GM21576 (cell line): Measurements from ENCODE around the gene DENND4A.
"Not testable (repeated sequence)": the region's sequence is repeated elsewhere in the genome, so short reads cannot be mapped to it uniquely, and the experiment has no call there.

Experiments used
- ATAC-seq: cut with Tn5 transposase; IDR thresholded peaks from one replicate; pipeline ENCODE4 v1.9.1; 2021; ENCODE audit warnings: mild to moderate bottlenecking, moderate library complexity; ENCODE audit not compliant: unreplicated experiment

Gene DENND4A

DNA sequence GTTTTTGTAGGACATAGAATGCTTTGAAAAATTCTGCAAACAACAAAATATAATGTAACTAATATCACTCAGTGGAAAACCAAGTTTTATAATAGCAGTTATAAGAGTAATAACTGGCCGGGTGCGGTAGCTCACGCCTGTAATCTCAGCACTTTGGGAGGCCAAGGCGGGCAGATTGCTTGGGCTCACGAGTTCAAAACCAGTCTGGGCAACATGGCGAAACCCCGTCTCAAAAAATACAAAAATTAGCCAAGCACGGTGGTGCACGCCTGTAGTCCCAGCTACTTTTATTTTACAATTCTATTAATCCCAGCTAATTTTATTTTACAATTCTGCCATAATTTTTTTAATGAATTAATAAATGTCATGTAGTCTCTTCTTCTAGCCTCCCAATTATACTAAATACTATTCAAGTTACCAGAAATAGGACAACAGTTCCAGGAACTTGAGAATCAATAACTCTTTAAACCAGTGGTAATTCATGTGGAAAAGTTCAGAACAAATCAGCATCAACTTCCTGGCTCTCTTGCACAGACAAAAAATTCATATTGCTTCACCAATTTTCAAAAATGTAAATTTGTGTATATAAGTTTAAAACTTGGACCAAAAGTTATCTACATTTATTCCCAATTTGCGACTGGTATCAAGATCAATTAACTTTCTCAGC lies 2.2 kb downstream of the DENND4A start:
- no peak for ATAC-seq

DNA sequence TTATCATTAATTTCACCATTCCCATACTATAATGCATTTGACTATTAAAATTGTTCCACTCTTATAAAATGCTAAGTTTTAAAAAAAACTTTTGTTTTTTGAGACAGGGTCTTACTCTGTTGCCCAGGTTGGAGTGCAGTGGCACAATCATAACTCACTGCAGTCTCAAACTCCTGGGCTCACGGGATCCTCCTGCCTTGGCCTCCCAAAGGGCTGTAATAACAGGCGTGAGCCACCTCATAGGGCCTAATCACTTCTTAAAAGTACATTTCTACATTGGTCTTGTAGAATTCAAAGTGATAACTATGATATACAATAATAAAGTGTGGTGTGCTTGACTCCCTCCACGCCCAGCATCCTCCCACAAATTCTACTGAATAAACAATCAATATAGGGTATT lies 3.0 kb downstream of the DENND4A start:
- no peak for ATAC-seq

DNA sequence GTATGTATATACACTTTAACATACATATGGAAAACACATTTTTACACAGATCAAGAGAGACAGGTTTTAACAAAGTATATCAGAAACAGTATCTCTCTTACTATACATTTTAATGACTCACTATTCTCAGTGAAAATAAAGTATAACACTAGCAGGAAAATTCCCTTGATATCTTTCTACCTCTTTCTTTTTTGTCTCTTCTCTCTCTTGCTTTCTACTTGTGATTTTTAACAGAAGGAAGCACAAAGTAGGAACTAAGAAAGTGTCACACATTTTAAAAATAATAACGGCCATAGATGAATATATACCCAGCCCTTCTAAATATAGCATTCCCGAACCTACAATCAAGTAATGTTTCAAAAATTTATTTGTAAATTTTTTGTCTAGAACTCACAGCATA lies 4.8 kb downstream of the DENND4A start:
- ATAC-seq = no peak

DNA sequence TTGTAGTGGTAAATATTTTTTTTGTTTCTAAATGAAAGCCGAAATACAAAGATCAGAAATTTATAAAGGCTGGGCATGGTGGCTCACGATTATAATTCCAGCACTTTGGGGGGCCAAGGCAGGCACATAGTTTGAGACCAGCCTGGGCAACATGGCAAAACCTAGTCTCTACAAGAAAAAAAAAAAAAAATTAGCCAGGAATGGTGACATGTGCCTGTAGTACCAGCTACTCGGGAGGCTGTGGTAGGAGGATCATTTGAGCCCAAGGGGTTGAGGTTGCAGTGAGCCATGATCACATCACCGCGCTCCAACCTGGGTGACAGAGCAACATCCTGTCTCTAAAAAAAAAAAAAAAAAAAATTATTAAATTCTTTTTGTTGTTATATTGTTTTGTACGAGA lies 6.9 kb downstream of the DENND4A start:
- ATAC-seq = no peak

GRCh38 chr15:65783872-65784271 lies 8.2 kb downstream of the DENND4A start:
- no peak for ATAC-seq

- ATAC-seq = no peak
Observed at GRCh38 chr15:65782096-65782495, 10.0 kb downstream of the DENND4A start.

GRCh38 chr15:65778701-65779100 lies 13.4 kb downstream of the DENND4A start:
- ATAC-seq = not testable (repeated sequence)

- no peak for ATAC-seq
Observed at GRCh38 chr15:65778269-65778668, 13.8 kb downstream of the DENND4A start.

- ATAC-seq = no peak
Observed at GRCh38 chr15:65777843-65778242, 14.2 kb downstream of the DENND4A start.

- ATAC-seq = no peak
Observed at GRCh38 chr15:65777053-65777452, 15.0 kb downstream of the DENND4A start.

GRCh38 chr15:65773386-65774111 lies 18.5 kb downstream of the DENND4A start:
- ATAC-seq = no peak

DNA sequence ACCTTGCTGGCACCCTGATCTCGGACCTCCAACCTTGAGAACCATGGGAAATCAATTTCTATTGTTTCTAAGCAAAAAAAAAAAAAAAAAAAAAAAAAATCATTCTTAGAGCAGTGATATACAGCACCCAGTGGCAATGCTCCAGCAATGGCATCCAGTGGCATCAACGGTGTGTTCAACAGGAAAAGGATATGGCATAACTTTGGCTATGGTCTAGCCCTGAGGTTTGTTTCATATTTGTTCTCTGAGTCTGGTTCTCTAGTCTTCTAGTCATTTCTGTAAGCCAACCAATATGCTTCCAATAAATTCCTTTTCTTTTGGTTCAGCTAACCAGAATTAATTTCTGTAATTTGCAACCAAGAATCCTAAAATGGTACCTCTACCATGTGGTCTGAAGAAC lies 19.2 kb downstream of the DENND4A start:
- no peak for ATAC-seq

GRCh38 chr15:65771870-65772269 lies 20.2 kb downstream of the DENND4A start:
- no peak for ATAC-seq

GRCh38 chr15:65769482-65769881 lies 22.6 kb downstream of the DENND4A start:
- ATAC-seq = no peak

- no peak for ATAC-seq
Observed at GRCh38 chr15:65767895-65768294, 24.2 kb downstream of the DENND4A start.

DNA sequence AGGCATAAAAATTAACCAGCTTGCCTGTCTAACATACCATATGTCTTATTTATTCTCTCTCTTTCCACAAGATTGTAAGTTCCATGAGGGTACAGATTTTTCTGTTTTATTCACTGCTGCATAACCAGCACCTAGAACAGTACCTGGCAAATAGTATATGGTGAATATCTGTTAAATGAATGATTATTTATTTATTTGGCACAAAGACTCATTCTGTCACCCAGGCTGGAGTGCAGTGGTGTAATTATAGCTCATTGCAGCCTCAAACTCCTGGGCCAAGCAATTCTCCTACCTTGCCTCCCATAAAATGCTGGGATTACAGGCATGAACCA lies 24.9 kb downstream of the DENND4A start:
- no peak for ATAC-seq

GRCh38 chr15:65766422-65767263 lies 25.4 kb downstream of the DENND4A start:
- no peak for ATAC-seq

- no peak for ATAC-seq
Observed at GRCh38 chr15:65765106-65765505, 27.0 kb downstream of the DENND4A start.

GRCh38 chr15:65762914-65763787 lies 28.9 kb downstream of the DENND4A start:
- ATAC-seq = no peak

DNA sequence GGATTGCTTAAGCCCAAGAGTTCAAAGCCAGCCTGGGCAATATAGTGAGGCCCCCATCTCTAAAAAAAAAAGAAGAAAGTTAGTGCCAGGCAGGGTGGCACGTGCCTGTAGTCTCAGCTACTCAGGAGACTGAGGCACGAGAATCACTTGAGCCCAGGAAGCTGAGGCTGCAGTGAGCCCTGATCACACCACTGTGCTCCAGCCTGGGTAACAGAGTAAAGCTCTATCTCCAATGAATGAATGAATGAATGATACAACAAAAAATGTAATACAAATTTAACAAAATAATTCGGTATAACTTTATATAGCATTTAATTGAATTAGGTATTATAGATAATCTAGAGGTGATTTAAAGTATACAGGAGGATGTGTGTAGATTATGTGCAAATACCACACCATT lies 29.7 kb downstream of the DENND4A start:
- no peak for ATAC-seq
